ENCODE data around the gene KCNQ1.

Gene KCNQ1

DNA sequence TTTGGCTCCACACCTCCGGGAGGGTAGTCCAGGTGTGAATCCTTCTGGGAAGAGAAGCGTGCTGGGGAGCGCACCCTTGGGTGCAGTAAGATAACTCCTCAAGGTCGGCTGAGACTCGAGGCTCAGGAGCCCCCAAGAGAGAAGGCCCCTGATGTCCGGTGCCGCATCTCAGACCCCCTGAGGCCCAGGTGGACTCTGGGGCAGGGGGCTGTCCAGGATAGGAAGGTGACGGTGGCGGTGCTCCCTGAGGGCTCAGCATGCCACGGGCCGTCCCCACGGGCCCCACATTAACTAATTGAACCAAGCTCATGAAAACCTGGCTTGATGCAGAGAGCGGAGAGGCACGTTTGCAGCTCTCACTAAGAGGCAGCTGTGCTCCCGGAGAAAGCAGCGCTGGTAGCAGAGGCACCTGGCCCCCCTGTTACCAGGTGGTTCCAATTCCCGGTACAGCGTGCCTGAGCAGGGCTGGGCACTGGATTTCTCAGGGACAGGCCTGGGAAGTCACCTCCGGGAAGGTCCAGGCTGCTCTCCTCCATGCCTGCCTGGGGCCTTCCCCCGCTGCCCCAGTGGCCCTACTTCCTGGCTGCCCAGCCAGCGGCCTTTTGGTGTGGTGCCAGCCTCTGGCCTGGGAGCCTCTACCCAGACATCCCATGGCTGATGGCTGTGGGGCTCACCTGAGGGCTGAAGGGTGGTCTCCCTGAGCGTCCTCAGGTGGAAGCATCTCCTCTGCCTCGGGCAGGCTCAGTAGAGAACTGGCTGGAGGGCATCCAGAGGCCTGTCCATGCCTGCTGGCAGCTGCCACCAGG lies 1.1 kb downstream of the KCNQ1 start:
- no peak for DNase-seq

DNA sequence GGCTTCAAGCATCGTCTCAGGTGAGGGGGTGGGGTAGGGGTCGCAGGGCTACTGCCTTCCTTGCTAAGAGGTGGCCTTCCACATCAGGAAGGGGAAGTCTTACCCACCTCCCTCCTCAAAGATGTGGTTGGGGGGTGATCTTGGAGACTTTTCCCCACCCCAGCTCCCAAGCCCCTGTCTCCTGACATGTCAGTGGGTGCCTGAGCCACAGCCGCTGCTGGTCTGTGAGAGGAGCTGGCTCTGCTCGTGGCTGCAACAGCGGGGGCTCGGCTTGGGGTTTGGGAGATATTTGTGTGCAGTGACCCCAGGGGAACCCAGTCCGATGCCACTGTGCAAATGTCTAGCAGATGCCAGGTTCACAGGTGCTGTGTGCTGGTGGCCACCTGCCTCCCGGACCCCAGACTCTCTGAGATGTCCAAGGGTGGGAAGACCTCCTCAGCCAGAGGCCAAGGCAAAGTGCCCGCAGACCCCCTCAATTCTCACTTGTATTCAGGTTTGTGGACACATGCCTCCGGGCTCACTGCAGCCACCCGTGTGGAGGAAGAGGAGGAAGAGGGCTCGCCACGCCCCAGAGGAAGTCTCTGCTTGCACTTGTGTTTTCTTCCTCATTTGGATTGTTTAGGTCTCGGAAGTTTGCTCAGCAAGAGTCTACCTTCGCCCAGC lies 1.9 kb downstream of the KCNQ1 start:
- no peak for DNase-seq

- no peak for DNase-seq
These were observed 2.6 kb downstream of the KCNQ1 start for GRCh38 chr11:2447253-2447950.

DNA sequence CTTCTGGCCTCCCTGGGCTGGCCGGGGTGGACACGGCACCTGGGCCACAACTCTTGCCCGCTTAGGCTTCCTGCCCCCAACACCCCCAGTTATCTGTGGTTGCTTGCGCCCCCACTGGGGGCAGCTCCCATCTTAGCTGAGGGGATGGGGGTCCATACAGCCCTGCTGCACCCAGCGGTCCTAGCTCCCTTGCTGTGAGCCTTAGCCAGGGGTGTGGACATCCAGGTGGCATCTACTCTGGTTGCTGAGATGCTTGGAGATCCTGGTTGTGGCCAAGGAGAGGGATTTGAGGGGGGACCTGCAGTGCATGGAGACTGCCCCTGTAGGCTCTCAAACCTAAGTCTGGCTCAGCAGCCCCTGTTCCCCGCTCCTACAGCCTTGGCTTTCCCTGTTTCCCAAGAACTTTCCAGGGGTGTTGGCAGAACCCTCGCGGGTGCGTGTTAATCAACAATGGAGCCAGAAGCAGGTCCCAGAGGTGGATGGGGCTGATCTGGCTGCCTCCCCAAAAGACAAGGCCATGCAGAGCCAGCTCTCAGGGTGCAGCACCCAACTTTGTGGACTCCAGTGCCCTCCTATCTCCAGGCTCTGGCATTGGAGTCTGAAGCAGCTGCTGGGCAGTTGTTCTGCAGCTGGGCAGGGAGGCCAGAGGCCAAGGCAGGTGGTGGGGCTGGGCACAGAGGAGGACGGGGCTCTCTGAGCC lies 3.3 kb downstream of the KCNQ1 start:
- DNase-seq: no peak

DNA sequence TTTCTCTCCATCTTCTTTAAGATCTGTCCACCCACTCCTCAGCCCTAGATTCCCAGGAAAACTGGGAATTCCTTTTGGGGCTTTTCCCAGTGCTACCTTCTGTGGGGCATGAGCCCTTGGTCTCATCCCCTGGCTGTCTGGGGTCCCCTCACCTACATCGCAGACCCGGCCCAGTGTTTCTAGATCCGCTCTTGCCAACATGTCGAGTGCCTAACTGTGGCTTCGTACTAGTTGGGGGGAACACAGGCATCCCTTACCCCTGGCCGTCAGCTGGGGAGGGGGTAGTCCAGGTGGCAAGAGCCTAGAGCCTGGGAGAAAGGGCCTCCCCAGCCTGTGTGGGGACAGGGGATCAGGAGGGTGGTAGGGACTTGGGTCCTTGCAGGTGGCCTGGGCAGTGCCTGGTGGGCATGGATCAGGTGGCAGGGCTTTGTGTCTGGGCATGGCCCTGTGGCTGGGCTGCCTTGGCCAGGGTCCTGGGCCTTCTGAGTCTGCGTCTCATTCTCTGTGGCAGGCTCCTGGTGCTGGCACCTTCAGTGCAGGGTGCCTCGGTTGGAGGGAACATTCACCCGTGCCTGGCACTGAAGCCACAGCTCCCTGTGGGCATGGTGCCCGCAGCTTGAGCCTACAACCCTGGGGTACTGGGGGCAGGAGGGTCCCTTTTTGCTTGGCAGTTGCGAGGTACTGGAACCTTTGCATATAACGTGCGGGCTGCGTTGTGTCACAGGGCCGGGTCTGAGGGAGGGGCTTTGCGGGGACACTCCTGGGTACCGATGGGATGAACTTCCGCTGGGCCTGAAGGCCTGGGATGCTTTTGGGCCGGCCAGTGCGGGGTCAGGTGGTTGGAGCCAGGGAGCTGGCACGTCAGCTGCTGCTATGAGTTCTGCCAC lies 4.1 kb downstream of the KCNQ1 start:
- DNase-seq: no peak

GRCh38 chr11:2449548-2450320 lies 4.9 kb downstream of the KCNQ1 start:
- no peak for DNase-seq

- DNase-seq: no peak
These were observed 5.7 kb downstream of the KCNQ1 start for GRCh38 chr11:2450321-2451041.

GRCh38 chr11:2451336-2451735 lies 6.5 kb downstream of the KCNQ1 start:
- DNase-seq: no peak

DNA sequence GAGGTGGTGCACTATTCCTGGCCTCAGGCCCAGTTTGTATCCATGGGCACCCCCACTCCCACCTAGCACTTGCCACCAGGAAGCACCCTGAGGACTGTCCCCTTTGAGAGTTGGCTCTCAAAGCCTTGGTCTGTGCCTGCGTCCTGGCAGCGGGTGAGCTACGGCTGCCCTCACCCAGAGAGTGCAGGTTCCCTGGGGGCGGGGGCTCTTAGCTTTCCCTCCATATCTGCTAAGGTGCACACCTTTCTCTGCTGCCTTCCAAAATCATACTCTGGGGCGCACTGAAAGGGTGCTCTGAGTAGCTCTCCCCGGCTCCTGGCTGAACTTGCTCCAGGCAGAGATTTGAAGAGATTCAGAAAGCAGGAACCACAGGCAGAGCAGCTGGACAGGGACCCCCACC lies 7.1 kb downstream of the KCNQ1 start:
- no peak for DNase-seq

GRCh38 chr11:2452321-2453012 lies 7.7 kb downstream of the KCNQ1 start:
- DNase-seq: no peak

DNA sequence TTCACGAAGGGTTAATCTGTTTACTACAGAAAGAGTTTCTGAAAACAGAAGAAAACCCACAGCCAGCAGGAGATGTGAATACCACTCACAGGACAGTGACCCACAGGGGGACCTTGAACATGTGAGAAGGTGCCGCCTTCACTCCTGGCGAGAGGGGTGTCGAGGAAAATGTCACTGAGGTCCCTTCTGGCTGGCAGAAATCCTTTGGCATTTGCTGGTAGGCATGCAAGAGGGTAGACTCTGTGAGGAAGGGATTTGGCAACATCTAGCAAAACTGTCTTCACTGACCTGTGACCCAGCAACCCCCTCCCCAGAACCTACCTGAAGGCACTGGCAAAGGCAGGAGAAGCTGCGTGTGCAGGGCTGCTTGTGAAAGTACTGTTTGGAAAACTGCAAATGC lies 8.6 kb downstream of the KCNQ1 start:
- no peak for DNase-seq

GRCh38 chr11:2458321-2458720 lies 13.5 kb downstream of the KCNQ1 start:
- no peak for DNase-seq

DNA sequence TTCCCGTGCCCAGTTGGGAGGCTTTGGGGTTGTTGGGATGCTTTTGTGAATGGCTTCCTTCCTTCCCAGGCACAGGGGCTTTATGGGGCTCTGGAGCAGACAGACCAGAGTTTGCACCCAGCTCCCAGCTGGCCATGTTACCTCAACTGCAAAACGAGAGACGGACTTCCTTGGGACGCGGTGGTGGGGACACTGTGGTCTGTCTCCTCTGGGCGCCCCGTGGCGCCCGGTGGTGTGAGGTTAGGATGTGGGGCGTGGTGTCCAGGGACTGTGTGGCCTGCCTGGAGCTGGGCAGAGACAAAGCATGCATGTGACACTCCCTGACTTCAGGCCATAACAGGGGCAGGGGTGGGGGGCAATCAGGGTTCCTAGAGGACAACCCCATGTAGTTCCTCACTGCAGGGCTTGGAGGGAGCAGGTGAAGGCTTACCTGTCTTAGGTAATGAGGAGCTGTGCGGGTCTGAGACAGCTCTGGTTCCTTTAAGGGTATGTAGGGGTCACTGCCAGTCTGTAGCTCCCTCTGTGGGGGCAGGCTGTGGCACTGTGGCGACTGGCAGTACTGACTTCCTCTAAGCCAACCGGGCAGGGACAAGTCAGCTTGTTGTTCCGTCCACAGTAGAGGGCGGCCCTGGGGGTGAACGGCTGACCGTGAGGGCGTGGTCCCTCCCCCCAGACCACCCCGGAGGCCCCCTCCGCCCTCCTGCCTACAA lies 14.4 kb downstream of the KCNQ1 start:
- no peak for DNase-seq

DNA sequence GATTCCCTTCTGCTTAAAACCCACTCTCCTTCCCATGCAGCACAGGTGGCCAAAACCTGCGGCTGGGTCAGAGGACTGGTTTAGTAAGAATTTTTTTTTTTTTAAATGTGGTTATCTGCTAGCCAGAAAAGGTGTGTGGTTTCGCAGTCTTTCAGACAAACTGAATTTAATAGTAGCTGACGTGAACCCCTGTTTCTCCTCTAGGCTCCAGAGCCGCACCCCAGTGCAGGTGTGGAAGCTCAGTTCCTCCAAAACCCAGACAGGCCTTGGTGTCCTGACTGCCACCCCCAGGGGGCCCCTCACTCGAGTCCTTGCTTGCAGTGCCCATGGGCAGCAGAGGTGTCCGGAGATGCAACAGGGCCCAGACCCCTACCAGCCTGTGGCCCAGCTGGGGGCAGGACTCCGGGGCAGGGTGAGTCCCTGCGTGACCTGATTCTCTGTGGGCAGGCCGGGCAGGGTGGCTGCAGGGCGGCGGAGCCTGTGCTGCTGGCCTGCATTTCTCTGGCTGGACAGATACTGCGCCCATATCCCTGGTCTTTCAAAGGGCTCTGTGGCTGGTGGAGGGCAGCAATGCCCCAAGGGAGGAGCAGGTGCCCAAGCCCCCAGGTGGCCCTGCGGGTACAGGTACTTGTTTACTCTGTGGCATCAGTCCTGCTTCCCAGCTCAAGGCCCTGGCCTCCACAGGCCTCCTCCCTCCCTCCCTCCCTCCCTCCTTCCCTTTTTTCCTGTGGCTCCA lies 15.2 kb downstream of the KCNQ1 start:
- DNase-seq: no peak

GRCh38 chr11:2460540-2461252 lies 15.9 kb downstream of the KCNQ1 start:
- DNase-seq: no peak

DNA sequence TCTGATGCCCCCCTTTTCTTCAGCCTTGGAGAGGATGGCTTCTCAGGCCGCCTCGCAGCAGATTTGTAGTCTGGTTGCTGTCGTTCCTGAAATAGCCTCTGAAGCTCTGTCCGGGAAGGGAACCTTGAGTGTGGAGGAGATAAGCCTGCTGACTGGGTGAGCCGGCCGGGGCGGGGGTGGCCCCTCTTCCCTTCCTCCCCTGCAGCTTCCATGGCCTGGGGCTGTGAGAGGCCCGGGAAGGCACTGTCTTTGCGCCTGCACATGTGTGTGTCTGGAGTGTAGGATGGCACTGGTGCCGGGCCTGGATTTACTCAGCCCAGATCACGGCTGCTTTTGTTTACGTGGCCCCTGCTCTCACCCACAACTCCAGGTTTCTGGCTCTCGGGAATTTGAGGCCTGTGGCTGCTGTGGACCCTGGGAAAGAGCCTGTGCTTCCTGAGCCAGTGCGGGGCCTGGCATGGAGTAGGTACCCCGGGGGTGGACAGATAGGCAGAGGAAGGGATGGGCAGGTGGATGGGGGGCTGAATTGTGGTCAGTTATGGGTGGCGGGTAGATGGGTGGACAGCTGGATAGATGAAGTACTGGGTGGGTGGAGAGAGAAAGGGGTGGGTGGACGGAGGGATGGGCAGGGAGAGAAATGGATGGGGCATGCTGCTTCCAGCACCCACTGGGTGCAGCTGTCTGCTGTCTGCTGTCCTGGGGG lies 16.6 kb downstream of the KCNQ1 start:
- DNase-seq: no peak

GRCh38 chr11:2461956-2462542 lies 17.2 kb downstream of the KCNQ1 start:
- DNase-seq: no peak

All from activated effector memory CD4-positive, alpha-beta T cell treated with Interleukin-2 at 50 U/mL for 16 hours (primary cell).